Activated CD4-positive, alpha-beta memory T cell treated with anti-CD3 and anti-CD28 coated beads, Interleukin-2, amount 10 ng/mL, durations not matched to agents 7 days and 5 days (primary cell): ENCODE measurements around the gene F10. TPM values are rescaled to one million over a fixed set of nuclear protein-coding genes. Genes with fewer than 3 reads are reported as not detected.

Experiments
- CTCF ChIA-PET: fragments of 350-600 bp; sonication (Branson Sonifier 250); formaldehyde crosslinking; loops from one replicate; lab custom pipeline; 2021; ENCODE audit warnings: antibody characterized with exemption, inconsistent platforms; lab: Charles Lee
- POLR2A ChIA-PET: fragments of 350-600 bp; sonication (Branson Sonifier 250); formaldehyde crosslinking; loops from one replicate; lab custom pipeline; 2021; ENCODE audit warnings: antibody characterized with exemption; lab: Charles Lee
- DNase-seq: peaks from one replicate; pipeline ENCODE4 v3.0.0-alpha.2; 2020
- H3K27ac Mint-ChIP-seq: one replicate; pipeline ENCODE4 v1.8.0; 2021; ENCODE audit warnings: mild to moderate bottlenecking, mixed read lengths
- H3K27me3 Mint-ChIP-seq: one replicate; pipeline ENCODE4 v1.8.0; 2021; ENCODE audit warnings: mixed read lengths
- H3K36me3 Mint-ChIP-seq: one replicate; pipeline ENCODE4 v1.8.0; 2021; ENCODE audit warnings: low read depth, mixed read lengths
- H3K4me1 Mint-ChIP-seq: one replicate; pipeline ENCODE4 v1.8.0; 2021; ENCODE audit warnings: mixed read lengths
- H3K4me3 Mint-ChIP-seq: one replicate; pipeline ENCODE4 v1.8.0; 2021; ENCODE audit warnings: mild to moderate bottlenecking, mixed read lengths
- H3K9me3 Mint-ChIP-seq: one replicate; pipeline ENCODE4 v1.8.0; 2021; ENCODE audit warnings: mixed read lengths
- total RNA-seq, 2 experiments: library from RNA; stranded (reverse); gene quantifications; one replicate each; pipeline ENCODE4 v1.2.3, GENCODE V29; 2021

Gene F10
- total RNA-seq, 2 experiments from 2014 or later: not detected

DNA sequence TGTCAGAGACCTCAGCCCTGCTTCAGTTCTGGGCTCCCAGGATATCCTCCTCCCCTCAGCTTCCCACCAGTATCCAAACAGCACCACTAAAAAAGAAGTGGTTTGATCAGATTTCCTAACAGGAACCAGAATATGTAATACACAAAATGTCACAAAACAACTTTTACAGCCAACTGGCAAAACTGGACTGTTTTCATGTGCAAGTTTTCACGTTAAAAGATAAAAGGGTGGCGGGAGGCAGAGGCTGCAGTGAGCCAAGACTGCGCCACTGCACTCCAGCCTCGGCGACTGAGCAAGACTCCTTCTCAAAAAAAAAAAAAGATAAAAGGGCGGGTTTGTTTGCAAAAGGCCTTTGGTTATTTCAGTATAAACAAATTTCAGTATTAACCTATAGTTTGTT is 72.8 kb downstream of the F10 start:
- no peaks in the 10 kb centered on the region for H3K27me3 Mint-ChIP-seq
- no peaks in the 10 kb centered on the region for H3K9me3 Mint-ChIP-seq
- CTCF ChIA-PET: no interaction called here
- DNase-seq: no peak
- H3K4me1 Mint-ChIP-seq: peaks cover 3% of the 10 kb centered on the region
- POLR2A ChIA-PET: no interaction called here
- H3K4me3 Mint-ChIP-seq: no peak overlapping the region
- H3K36me3 Mint-ChIP-seq: peaks cover 65% of the 10 kb centered on the region
- no peak overlapping the region for H3K27ac Mint-ChIP-seq

DNA sequence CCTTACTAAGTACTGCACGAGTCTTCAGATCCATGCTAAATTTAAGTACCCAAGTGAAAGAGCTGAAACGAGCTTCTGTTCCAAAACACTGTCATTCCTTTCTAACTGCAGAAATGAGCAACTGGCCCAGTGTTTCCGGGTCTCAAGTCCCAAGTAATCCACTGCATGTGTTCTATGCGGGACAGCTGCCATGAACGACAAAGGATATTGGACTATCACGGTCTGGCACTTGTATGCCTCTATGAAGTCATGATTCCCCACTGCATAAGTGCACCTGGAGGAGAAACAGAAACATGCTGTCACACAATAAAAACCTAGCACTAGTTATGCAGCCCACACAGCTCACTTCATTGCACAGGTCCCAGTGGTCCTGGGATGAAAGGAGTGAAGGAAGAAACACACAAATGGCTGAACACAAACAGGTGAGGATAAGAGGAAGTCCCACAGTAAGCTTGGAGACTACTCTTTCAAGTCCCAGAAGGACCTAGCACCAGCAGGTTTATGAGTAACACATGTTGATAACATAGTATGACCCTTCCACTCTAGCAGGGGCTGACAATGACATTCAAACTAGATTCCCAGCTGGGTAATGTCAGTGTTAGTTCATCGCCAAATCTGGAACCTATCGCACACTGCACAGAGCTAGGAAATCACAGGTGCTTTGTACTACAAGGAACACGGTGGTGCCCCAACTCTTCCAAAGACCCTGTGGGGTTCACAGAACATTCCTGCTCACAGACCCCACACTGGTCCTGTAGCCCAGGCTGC is 74.6 kb downstream of the F10 start:
- H3K4me3 Mint-ChIP-seq: no peak overlapping the region
- DNase-seq: no peak
- H3K4me1 Mint-ChIP-seq: peaks cover 8% of the 10 kb centered on the region
- H3K9me3 Mint-ChIP-seq: no peaks in the 10 kb centered on the region
- H3K27me3 Mint-ChIP-seq: no peaks in the 10 kb centered on the region
- H3K27ac Mint-ChIP-seq: no peak overlapping the region
- H3K36me3 Mint-ChIP-seq: peaks cover 61% of the 10 kb centered on the region
- POLR2A ChIA-PET: interaction anchor here (0.8 to 2.3 kb wide), 3 partner anchors 10 to 16 kb away, joined by 3 to 7 read pairs (median 3); partner anchors contain the start of genes CUL4A and PCID2
- CTCF ChIA-PET: interaction anchor here (0.6 to 1.0 kb wide), 2 partner anchors 9 to 255 kb away, joined by 3 read pairs; no protein-coding TSS in a partner anchor

Other genes with a start within 250 kb of the F10 start
- under 1 TPM; 0.33 to 0.86 TPM for gene MCF2L, start 153.6 kb upstream of the F10 start, total RNA-seq
- gene F7, start 17.0 kb upstream of the F10 start, total RNA-seq: not detected
- not detected for gene PROZ, start 35.8 kb downstream of the F10 start, total RNA-seq
- gene PCID2, start 85.9 kb downstream of the F10 start, total RNA-seq: 10 to 100 TPM; 58.9 to 66.2 TPM
- gene CUL4A, start 86.8 kb downstream of the F10 start, total RNA-seq: 10 to 100 TPM; 67.2 to 68.8 TPM
- 10 to 100 TPM; 79.5 to 80.7 TPM for gene LAMP1, start 174.4 kb downstream of the F10 start, total RNA-seq
- under 1 TPM in 1 of 2 experiments, not detected in 1; 0.20 TPM for gene GRTP1, start 241.3 kb downstream of the F10 start, total RNA-seq